ENCODE measurements around the gene OR51B4. TPM values are rescaled to one million over a fixed set of nuclear protein-coding genes. Genes with fewer than 3 reads are reported as not detected.

The OR51B4 gene
- total RNA-seq, 3 donors from 2014 or later = 0.48 TPM; not detected in 2

DNA sequence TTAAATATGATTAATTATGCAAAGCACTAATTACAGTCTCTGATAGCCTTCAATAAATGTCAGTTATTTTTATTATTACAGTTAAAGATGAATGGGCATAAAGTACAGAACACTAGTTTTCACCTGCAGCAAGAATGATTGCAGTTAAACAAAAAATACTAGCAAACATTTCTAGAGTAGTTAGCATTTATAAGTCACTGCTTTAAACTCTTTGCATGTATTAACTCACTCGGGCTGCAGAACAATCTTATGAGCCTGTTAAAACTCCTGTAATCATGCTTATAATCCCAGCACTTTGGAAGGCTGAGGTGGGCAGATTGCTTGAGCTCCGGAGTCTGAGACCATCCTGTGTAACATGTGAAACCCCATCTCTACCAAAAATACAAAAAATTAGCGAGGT, 14.8 kb downstream of the OR51B4 start:
- Histone ChIP-seq H3K9me3 (no peaks in the 10 kb centered on the region), H3K27ac (no peak overlapping the region), H3K36me3 (no peaks in the 10 kb centered on the region), H3K4me1 (no peaks in the 10 kb centered on the region), H3K27me3 (no peaks in the 10 kb centered on the region), H3K4me3 (no peak overlapping the region)
- no peak for DNase-seq (ENCODE audit: low spot score in 2 of 2)
- intact Hi-C loops (cut with DNase I; ENCODE audit: low total_unique reads) = no loop called here
- no peak for TF ChIP-seq CTCF (IDR thresholded peaks at IDR 0.05)
- TF ChIP-seq POLR2AphosphoS5 (IDR thresholded peaks at IDR 0.05) = no peak
- no peak for TF ChIP-seq POLR2A (IDR thresholded peaks at IDR 0.05)

- no peak for DNase-seq (ENCODE audit: low spot score in 2 of 2)
- Histone ChIP-seq H3K4me3 (no peak overlapping the region), H3K27me3 (no peaks in the 10 kb centered on the region), H3K4me1 (no peaks in the 10 kb centered on the region), H3K9me3 (no peaks in the 10 kb centered on the region), H3K27ac (no peak overlapping the region), H3K36me3 (no peaks in the 10 kb centered on the region)
- TF ChIP-seq POLR2A (IDR thresholded peaks at IDR 0.05) = no peak
- no peak for TF ChIP-seq CTCF (IDR thresholded peaks at IDR 0.05)
- TF ChIP-seq POLR2AphosphoS5 (IDR thresholded peaks at IDR 0.05) = no peak
- intact Hi-C loops (cut with DNase I; ENCODE audit: low total_unique reads) = no loop called here
Observed at GRCh38 chr11:5286351-5286750, 15.4 kb downstream of the OR51B4 start.

DNA sequence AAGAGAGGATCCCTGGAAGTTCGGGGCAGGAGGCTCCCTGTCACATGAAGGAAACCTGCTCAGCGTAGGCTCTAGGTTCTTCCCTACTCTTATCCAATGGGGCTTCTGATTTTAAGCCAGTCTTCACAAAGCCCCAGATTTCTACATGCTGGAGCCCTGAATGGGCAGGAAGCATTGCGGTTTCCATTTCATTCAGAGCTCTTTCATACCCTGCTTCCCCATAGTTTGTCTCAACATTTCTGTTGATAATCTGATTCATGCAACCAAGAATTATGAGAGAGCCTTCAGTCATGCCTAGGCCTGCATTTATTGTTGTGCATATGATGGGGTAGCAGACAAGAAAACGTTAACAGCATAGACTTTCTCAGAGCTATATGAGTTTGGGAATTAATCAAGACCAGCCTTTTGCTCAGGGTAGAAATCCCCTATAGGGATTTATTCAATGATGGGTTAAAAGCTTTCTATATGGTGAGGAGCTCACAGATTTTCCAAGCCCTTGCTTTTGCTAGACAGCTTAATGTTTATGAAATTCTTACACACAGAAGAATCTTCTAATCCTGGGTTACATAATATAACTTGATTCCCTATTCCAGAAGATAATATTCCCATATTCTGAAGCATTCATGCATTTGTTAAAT, 15.9 kb downstream of the OR51B4 start:
- H3K27ac ChIP-seq = no peak overlapping the region
- no peaks in the 10 kb centered on the region for H3K4me1 ChIP-seq
- no peak overlapping the region for H3K4me3 ChIP-seq
- H3K9me3 ChIP-seq = no peaks in the 10 kb centered on the region
- H3K27me3 ChIP-seq = no peaks in the 10 kb centered on the region
- TF ChIP-seq POLR2A (IDR thresholded peaks at IDR 0.05) (no peak), CTCF (IDR thresholded peaks at IDR 0.05) (no peak)
- intact Hi-C loops (cut with DNase I; ENCODE audit: low total_unique reads) = no loop called here
- H3K36me3 ChIP-seq = no peaks in the 10 kb centered on the region
- no peak for DNase-seq (ENCODE audit: low spot score in 2 of 2)

GRCh38 chr11:5284637-5285036, 17.1 kb downstream of the OR51B4 start:
- TF ChIP-seq POLR2AphosphoS5 (IDR thresholded peaks at IDR 0.05) = no peak
- TF ChIP-seq CTCF (IDR thresholded peaks at IDR 0.05) = no peak
- TF ChIP-seq POLR2A (IDR thresholded peaks at IDR 0.05) = no peak
- intact Hi-C loops (cut with DNase I; ENCODE audit: low total_unique reads) = no loop called here

GRCh38 chr11:5283882-5284281, 17.9 kb downstream of the OR51B4 start:
- no peak for DNase-seq (ENCODE audit: low spot score in 2 of 2)
- Histone ChIP-seq H3K9me3 (no peaks in the 10 kb centered on the region), H3K27me3 (no peaks in the 10 kb centered on the region), H3K27ac (no peak overlapping the region), H3K36me3 (no peaks in the 10 kb centered on the region), H3K4me3 (no peak overlapping the region), H3K4me1 (no peaks in the 10 kb centered on the region)
- intact Hi-C loops (cut with DNase I; ENCODE audit: low total_unique reads) = no loop called here
- TF ChIP-seq POLR2A (IDR thresholded peaks at IDR 0.05) (no peak), POLR2AphosphoS5 (IDR thresholded peaks at IDR 0.05) (no peak), CTCF (IDR thresholded peaks at IDR 0.05) (no peak)

More at GRCh38 chr11:5284637-5285036, 17.1 kb downstream of the OR51B4 start:
- Histone ChIP-seq H3K4me3 (no peak overlapping the region), H3K27ac (no peak overlapping the region), H3K4me1 (no peaks in the 10 kb centered on the region), H3K9me3 (no peaks in the 10 kb centered on the region), H3K36me3 (no peaks in the 10 kb centered on the region), H3K27me3 (no peaks in the 10 kb centered on the region)
- no peak for DNase-seq (ENCODE audit: low spot score in 2 of 2)

Data from breast epithelium (tissue), 4 donors.